ENCODE data around the gene TMEM119. TPM values are rescaled to one million over a fixed set of nuclear protein-coding genes. Genes with fewer than 3 reads are reported as not detected.

The TMEM119 gene
- total RNA-seq, 1 experiment from 2014 or later: not detected

GRCh38 chr12:108627134-108627920 is 29.4 kb upstream of the TMEM119 start:
- Mint-ChIP-seq H3K4me3 (ENCODE audit: unreplicated experiment) (no peak overlapping the region), H3K27me3 (ENCODE audit: insufficient read depth, unreplicated experiment) (no peaks in the 10 kb centered on the region), H3K27ac (ENCODE audit: unreplicated experiment) (no peak overlapping the region), H3K36me3 (ENCODE audit: insufficient read depth, unreplicated experiment) (no peaks in the 10 kb centered on the region), H3K4me1 (ENCODE audit: low read depth, unreplicated experiment) (peaks cover 6% of the 10 kb centered on the region), H3K9me3 (ENCODE audit: unreplicated experiment) (no peaks in the 10 kb centered on the region)
- H3K4me3 ChIP-seq (ENCODE audit: low read depth, low read length): no peak overlapping the region
- intact Hi-C loops (cut with micrococcal nuclease; ENCODE audit: unreplicated experiment): no loop called here
- no peaks in the 10 kb centered on the region; the same call in 1 of the 2 replicates for H3K4me1 ChIP-seq
- H3K36me3 ChIP-seq (ENCODE audit: control insufficient read depth, insufficient read depth, low read length): no peaks in the 10 kb centered on the region
- no peaks in the 10 kb centered on the region for H3K27me3 ChIP-seq (replicated peaks; ENCODE audit: control insufficient read depth, insufficient read depth, low read length)
- H3K9me3 ChIP-seq: no peaks in the 10 kb centered on the region
- no peak for DNase-seq
- POLR2A ChIA-PET: no interaction called here
- no peak for TF ChIP-seq CTCF (IDR thresholded peaks at IDR 0.05; ENCODE audit: insufficient read depth in 1 of 2, low read depth in 1 of 2, low read length in 1 of 2, severe bottlenecking in 1 of 2, unreplicated experiment in 1 of 2)
- CTCF ChIA-PET: no interaction called here
- BruUV-seq (replicated peaks): no TSS peak

GRCh38 chr12:108625228-108625627 is 27.3 kb upstream of the TMEM119 start:
- no TSS peak for BruUV-seq (replicated peaks)
- ChIA-PET CTCF (no interaction called here), POLR2A (no interaction called here)
- no peaks in the 10 kb centered on the region for H3K36me3 Mint-ChIP-seq (ENCODE audit: insufficient read depth, unreplicated experiment)
- no peak for TF ChIP-seq CTCF (IDR thresholded peaks at IDR 0.05; ENCODE audit: insufficient read depth in 1 of 2, low read depth in 1 of 2, low read length in 1 of 2, severe bottlenecking in 1 of 2, unreplicated experiment in 1 of 2)
- no peaks in the 10 kb centered on the region for H3K27me3 Mint-ChIP-seq (ENCODE audit: insufficient read depth, unreplicated experiment)
- no peak for DNase-seq
- intact Hi-C loops (cut with micrococcal nuclease; ENCODE audit: unreplicated experiment): no loop called here
- H3K9me3 Mint-ChIP-seq (ENCODE audit: unreplicated experiment): no peaks in the 10 kb centered on the region
- Histone ChIP-seq H3K4me3 (ENCODE audit: low read depth, low read length) (no peak overlapping the region), H3K4me1 (no peaks in the 10 kb centered on the region; the same call in 1 of the 2 replicates), H3K36me3 (ENCODE audit: control insufficient read depth, insufficient read depth, low read length) (no peaks in the 10 kb centered on the region), H3K27me3 (replicated peaks; ENCODE audit: control insufficient read depth, insufficient read depth, low read length) (no peaks in the 10 kb centered on the region), H3K9me3 (no peaks in the 10 kb centered on the region)
- peaks cover 6% of the 10 kb centered on the region for H3K4me1 Mint-ChIP-seq (ENCODE audit: low read depth, unreplicated experiment)
- H3K27ac Mint-ChIP-seq (ENCODE audit: unreplicated experiment): no peak overlapping the region
- H3K4me3 Mint-ChIP-seq (ENCODE audit: unreplicated experiment): no peak overlapping the region

- Histone ChIP-seq H3K27me3 (replicated peaks; ENCODE audit: control insufficient read depth, insufficient read depth, low read length) (no peaks in the 10 kb centered on the region), H3K36me3 (ENCODE audit: control insufficient read depth, insufficient read depth, low read length) (no peaks in the 10 kb centered on the region), H3K9me3 (no peaks in the 10 kb centered on the region), H3K4me3 (ENCODE audit: low read depth, low read length) (no peak overlapping the region), H3K4me1 (no peaks in the 10 kb centered on the region; the same call in 1 of the 2 replicates)
- H3K36me3 Mint-ChIP-seq (ENCODE audit: insufficient read depth, unreplicated experiment): no peaks in the 10 kb centered on the region
- H3K27me3 Mint-ChIP-seq (ENCODE audit: insufficient read depth, unreplicated experiment): peaks cover 2% of the 10 kb centered on the region
- DNase-seq: no peak
- TF ChIP-seq CTCF (IDR thresholded peaks at IDR 0.05; ENCODE audit: insufficient read depth in 1 of 2, low read depth in 1 of 2, low read length in 1 of 2, severe bottlenecking in 1 of 2, unreplicated experiment in 1 of 2): no peak
- no peak overlapping the region for H3K4me3 Mint-ChIP-seq (ENCODE audit: unreplicated experiment)
- H3K27ac Mint-ChIP-seq (ENCODE audit: unreplicated experiment): no peak overlapping the region
- intact Hi-C loops (cut with micrococcal nuclease; ENCODE audit: unreplicated experiment): no loop called here
- no TSS peak for BruUV-seq (replicated peaks)
- H3K4me1 Mint-ChIP-seq (ENCODE audit: low read depth, unreplicated experiment): peaks cover 9% of the 10 kb centered on the region
- POLR2A ChIA-PET: no interaction called here
- CTCF ChIA-PET: no interaction called here
- no peaks in the 10 kb centered on the region for H3K9me3 Mint-ChIP-seq (ENCODE audit: unreplicated experiment)
Measured at GRCh38 chr12:108623577-108623976, 25.7 kb upstream of the TMEM119 start.
